ENCODE results near the gene MRPS7. TPM values are rescaled to one million over a fixed set of nuclear protein-coding genes. Genes with fewer than 3 reads are reported as not detected.
A peak's percentile ranks its signal among the peaks of the same experiment; 100 is the strongest.
"Not testable (repeated sequence)": the region's sequence is repeated elsewhere in the genome, so short reads cannot be mapped to it uniquely, and the experiment has no call there.

MRPS7 gene
- total RNA-seq, 2 experiments from 2014 or later, result 103 to 127 TPM

GRCh38 chr17:75252039-75252816, 9.5 kb upstream of the MRPS7 start:
- H3K27ac ChIP-seq (ENCODE audit: low read depth, low read length, poor library complexity, severe bottlenecking), result peak overlapping the region; percentile 48
- H3K9me2 ChIP-seq (ENCODE audit: insufficient read depth, low read length), result no peaks in the 10 kb centered on the region

GRCh38 chr17:75255954-75256698, 5.6 kb upstream of the MRPS7 start:
- Histone ChIP-seq H3K79me2 (ENCODE audit: insufficient read depth, low read depth, low read length) (peaks cover 44% of the 10 kb centered on the region), H3K4me1 (ENCODE audit: insufficient read depth, low read length, poor library complexity, severe bottlenecking) (peaks cover 29% of the 10 kb centered on the region), H4K20me1 (ENCODE audit: insufficient read depth, low read length) (peaks cover 26% of the 10 kb centered on the region; the same call in 1 of the 2 replicates)
- POLR2A ChIA-PET; H3K9me3 ChIP-seq (ENCODE audit: low read length); CTCF ChIA-PET (ENCODE audit: unreplicated experiment); BruUV-seq (replicated peaks); H3K27ac ChIP-seq (ENCODE audit: low read depth, low read length, poor library complexity, severe bottlenecking); H3K4me3 ChIP-seq (ENCODE audit: low read depth, low read length, poor library complexity, severe bottlenecking); DNase-seq (ENCODE audit: low spot score); H3K9me2 ChIP-seq (ENCODE audit: insufficient read depth, low read length); H2AFZ ChIP-seq (ENCODE audit: low read length); H3K36me3 ChIP-seq (ENCODE audit: insufficient read depth, low read length); H3K4me2 ChIP-seq (ENCODE audit: low read length); intact Hi-C loops (cut with micrococcal nuclease; ENCODE audit: unreplicated experiment): not testable (repeated sequence)

More at GRCh38 chr17:75252039-75252816, 9.5 kb upstream of the MRPS7 start:
- ChIA-PET POLR2A (interaction anchor here (0.9 to 5.0 kb wide), 4 partner anchors 9 to 202 kb away, joined by 3 to 36 read pairs (median 7); partner anchors contain the start of genes GGA3, MIF4GD and MRPS7), CTCF (ENCODE audit: unreplicated experiment) (no interaction called here)
- Histone ChIP-seq H3K79me2 (ENCODE audit: insufficient read depth, low read depth, low read length) (peaks cover 41% of the 10 kb centered on the region), H3K36me3 (ENCODE audit: insufficient read depth, low read length) (peaks cover 14% of the 10 kb centered on the region), H3K4me3 (ENCODE audit: low read depth, low read length, poor library complexity, severe bottlenecking) (no peak overlapping the region), H3K4me2 (ENCODE audit: low read length) (peak overlapping the region; percentile 57), H4K20me1 (ENCODE audit: insufficient read depth, low read length) (peaks cover 9% of the 10 kb centered on the region), H3K4me1 (ENCODE audit: insufficient read depth, low read length, poor library complexity, severe bottlenecking) (peaks cover 34% of the 10 kb centered on the region), H3K9me3 (ENCODE audit: low read length) (no peaks in the 10 kb centered on the region), H2AFZ (ENCODE audit: low read length) (no peak overlapping the region)
- DNase-seq (ENCODE audit: low spot score), result no peak
- intact Hi-C loops (cut with micrococcal nuclease; ENCODE audit: unreplicated experiment), result no loop called here
- no peak for TF ChIP-seq CTCF (conservative IDR thresholded peaks at IDR 0.05; ENCODE audit: low read length)
- TF ChIP-seq EZH2phosphoT487 (IDR thresholded peaks at IDR 0.05; ENCODE audit: borderline replicate concordance, low read depth, low read length), result no peak
- BruUV-seq (replicated peaks), result no TSS peak

GRCh38 chr17:75257228-75257627, 4.5 kb upstream of the MRPS7 start:
- intact Hi-C loops (cut with micrococcal nuclease; ENCODE audit: unreplicated experiment); POLR2A ChIA-PET; H3K4me3 ChIP-seq (ENCODE audit: low read depth, low read length, poor library complexity, severe bottlenecking); CTCF ChIA-PET (ENCODE audit: unreplicated experiment); H2AFZ ChIP-seq (ENCODE audit: low read length); H3K27ac ChIP-seq (ENCODE audit: low read depth, low read length, poor library complexity, severe bottlenecking); H3K4me2 ChIP-seq (ENCODE audit: low read length); DNase-seq (ENCODE audit: low spot score); H3K9me3 ChIP-seq (ENCODE audit: low read length); H3K9me2 ChIP-seq (ENCODE audit: insufficient read depth, low read length); H3K36me3 ChIP-seq (ENCODE audit: insufficient read depth, low read length); BruUV-seq (replicated peaks): not testable (repeated sequence)
- H3K79me2 ChIP-seq (ENCODE audit: insufficient read depth, low read depth, low read length), result peaks cover 39% of the 10 kb centered on the region
- peaks cover 20% of the 10 kb centered on the region; the same call in 1 of the 2 replicates for H4K20me1 ChIP-seq (ENCODE audit: insufficient read depth, low read length)
- H3K4me1 ChIP-seq (ENCODE audit: insufficient read depth, low read length, poor library complexity, severe bottlenecking), result peaks cover 18% of the 10 kb centered on the region
